GM19023 (cell line): ENCODE data around the gene ZNF845.
"Not testable (repeated sequence)": the region's sequence is repeated elsewhere in the genome, so short reads cannot be mapped to it uniquely, and the experiment has no call there.

Source experiments
- ATAC-seq: cut with Tn5 transposase; IDR thresholded peaks from one replicate; pipeline ENCODE4 v1.9.1; 2021; ENCODE audit warnings: mild to moderate bottlenecking, moderate library complexity; ENCODE audit not compliant: unreplicated experiment

ZNF845 gene

GRCh38 chr19:53374743-53375142 is 41.2 kb downstream of the ZNF845 start:
- no peak for ATAC-seq

- ATAC-seq, result no peak
Measured at GRCh38 chr19:53381376-53381775, 47.8 kb downstream of the ZNF845 start.

GRCh38 chr19:53388168-53388567 is 54.6 kb downstream of the ZNF845 start:
- no peak for ATAC-seq

- ATAC-seq, result no peak
Measured at GRCh38 chr19:53388904-53389303, 55.4 kb downstream of the ZNF845 start.

- ATAC-seq, result no peak
Measured at GRCh38 chr19:53389571-53389970, 56.0 kb downstream of the ZNF845 start.

GRCh38 chr19:53389978-53390377 is 56.4 kb downstream of the ZNF845 start:
- no peak for ATAC-seq

GRCh38 chr19:53394522-53394973 is 61.0 kb downstream of the ZNF845 start:
- ATAC-seq, result no peak

GRCh38 chr19:53394974-53395839 is 61.7 kb downstream of the ZNF845 start, which contains the start of gene ZNF765:
Gene ZNF765 (plus strand): TSS chr19:53395149. CDS start chr19:53398016, 2,867 bp downstream.
- ATAC-seq, result peak; percentile 92

- ATAC-seq, result not testable (repeated sequence)
Measured at GRCh38 chr19:53395840-53396524, 62.4 kb downstream of the ZNF845 start.

- ATAC-seq, result no peak
Measured at GRCh38 chr19:53396525-53396868, 62.9 kb downstream of the ZNF845 start.

- ATAC-seq, result not testable (repeated sequence)
Measured at GRCh38 chr19:53397918-53398317, 64.4 kb downstream of the ZNF845 start.
